Mesenchymal stem cell (in vitro differentiated cells and primary cell): ENCODE data around the gene CAPZB.
A peak's percentile ranks its signal among the peaks of the same experiment; 100 is the strongest.

Experiments used
- DNase-seq: peaks from one replicate; pipeline ENCODE4 v3.0.0-alpha.2; 2013
- H2AFZ ChIP-seq: one replicate; pipeline ENCODE4 v1.6.1; 2013; ENCODE audit warnings: low read depth, mild to moderate bottlenecking, control low read depth, inconsistent platforms, low read length, moderate library complexity
- H2AK5ac ChIP-seq: 2 replicates; pipeline ENCODE4 v1.6.1; 2013; ENCODE audit warnings: low read length, moderate library complexity, mild to moderate bottlenecking, inconsistent platforms; ENCODE audit not compliant: severe bottlenecking
- H2BK120ac ChIP-seq: one replicate; pipeline ENCODE4 v1.6.1; 2013; ENCODE audit warnings: low read depth, mild to moderate bottlenecking, inconsistent platforms, low read length, moderate library complexity
- H2BK12ac ChIP-seq, 2 experiments: one replicate each; pipeline ENCODE4 v1.6.1; 2013; ENCODE audit warnings: inconsistent platforms in 2 of 2, low read length in 2 of 2, mild to moderate bottlenecking in 2 of 2, moderate library complexity in 2 of 2, control low read depth in 1 of 2
- H2BK15ac ChIP-seq: one replicate; pipeline ENCODE4 v1.6.1; 2013; ENCODE audit warnings: mild to moderate bottlenecking, low read depth, inconsistent platforms; ENCODE audit not compliant: poor library complexity, severe bottlenecking
- H2BK5ac ChIP-seq: 2 replicates; pipeline ENCODE4 v1.6.1; 2013; ENCODE audit warnings: low read depth, mild to moderate bottlenecking, low read length, control low read depth, inconsistent platforms; ENCODE audit not compliant: poor library complexity, severe bottlenecking
- H3K14ac ChIP-seq, 2 experiments: one replicate each; pipeline ENCODE4 v1.6.1; 2013; ENCODE audit warnings: inconsistent platforms in 2 of 2, low read length in 2 of 2, control low read depth in 1 of 2, mild to moderate bottlenecking in 1 of 2, moderate library complexity in 1 of 2
- H3K18ac ChIP-seq, 2 experiments: one replicate each; pipeline ENCODE4 v1.6.1; 2013; ENCODE audit warnings: inconsistent platforms in 2 of 2, low read length in 2 of 2, control low read depth in 1 of 2, low read depth in 1 of 2, mild to moderate bottlenecking in 1 of 2
- H3K23ac ChIP-seq, 2 experiments: one replicate each; pipeline ENCODE4 v1.6.1; 2013; ENCODE audit warnings: inconsistent platforms in 2 of 2, low read length in 2 of 2, mild to moderate bottlenecking in 2 of 2, moderate library complexity in 2 of 2, control low read depth in 1 of 2
- H3K27ac ChIP-seq: 2 replicates; pipeline ENCODE4 v1.5.1; 2013; ENCODE audit warnings: mild to moderate bottlenecking, moderate library complexity, low read length, control low read depth, inconsistent platforms; ENCODE audit not compliant: poor library complexity, severe bottlenecking
- H3K27me3 ChIP-seq, 2 experiments: 2 replicates each; pipeline versions ENCODE4 v1.6.1 to v1.7.0; 2013; ENCODE audit warnings: low read length in 2 of 2, mild to moderate bottlenecking in 2 of 2, moderate library complexity in 2 of 2, control low read depth in 1 of 2, inconsistent platforms in 1 of 2; ENCODE audit not compliant: control insufficient read depth in 1 of 2, insufficient read depth in 1 of 2
- H3K36me3 ChIP-seq, 2 experiments: 2 replicates each; pipeline versions ENCODE4 v1.6.1 to v1.7.0; 2013; ENCODE audit warnings: low read length in 2 of 2, control low read depth in 1 of 2, inconsistent platforms in 1 of 2, low read depth in 1 of 2, mild to moderate bottlenecking in 1 of 2; ENCODE audit not compliant: insufficient read depth in 2 of 2, control insufficient read depth in 1 of 2
- H3K4ac ChIP-seq, 2 experiments: one replicate each; pipeline ENCODE4 v1.6.1; 2013; ENCODE audit warnings: inconsistent platforms in 2 of 2, low read length in 2 of 2, mild to moderate bottlenecking in 2 of 2, moderate library complexity in 2 of 2, control low read depth in 1 of 2, low read depth in 1 of 2
- H3K4me1 ChIP-seq: 2 replicates; pipeline ENCODE4 v1.6.1; 2013; ENCODE audit warnings: low read depth, low read length, control low read depth; ENCODE audit not compliant: control insufficient read depth, insufficient read depth
- H3K4me2 ChIP-seq: 2 replicates; pipeline ENCODE4 v1.6.1; 2013; ENCODE audit warnings: low read length, mild to moderate bottlenecking, inconsistent platforms; ENCODE audit not compliant: poor library complexity, severe bottlenecking
- H3K4me3 ChIP-seq, 2 experiments: 2 replicates each; pipeline versions ENCODE4 v1.5.1 to v1.7.0; 2013; ENCODE audit warnings: low read length in 2 of 2, mild to moderate bottlenecking in 2 of 2, control low read depth in 1 of 2, low read depth in 1 of 2; ENCODE audit not compliant: insufficient read depth in 1 of 2
- H3K79me1 ChIP-seq: replicated peaks from 2 replicates; pipeline ENCODE4 v1.6.1; 2013; ENCODE audit warnings: mild to moderate bottlenecking, control low read depth, low read length, inconsistent platforms; ENCODE audit not compliant: poor library complexity, severe bottlenecking
- H3K9ac ChIP-seq: 2 replicates; pipeline ENCODE4 v1.7.0; 2013; ENCODE audit warnings: mild to moderate bottlenecking, low read length, moderate library complexity
- H3K9me3 ChIP-seq: 2 replicates; pipeline ENCODE4 v1.7.0; 2013; ENCODE audit warnings: mild to moderate bottlenecking, low read length; ENCODE audit not compliant: control insufficient read depth
- H4K8ac ChIP-seq: one replicate; pipeline ENCODE4 v1.6.1; 2013; ENCODE audit warnings: inconsistent platforms, mild to moderate bottlenecking, low read length, moderate library complexity
- H4K91ac ChIP-seq: one replicate; pipeline ENCODE4 v1.6.1; 2013; ENCODE audit warnings: mild to moderate bottlenecking, low read length, inconsistent platforms
- WGBS: methylation state at CpG from one replicate; pipeline ENCODE4 v1.1.7; 2013; ENCODE audit warnings: mixed read lengths; 5-methylcytosine and 5-hydroxymethylcytosine counted together

Gene CAPZB

DNA sequence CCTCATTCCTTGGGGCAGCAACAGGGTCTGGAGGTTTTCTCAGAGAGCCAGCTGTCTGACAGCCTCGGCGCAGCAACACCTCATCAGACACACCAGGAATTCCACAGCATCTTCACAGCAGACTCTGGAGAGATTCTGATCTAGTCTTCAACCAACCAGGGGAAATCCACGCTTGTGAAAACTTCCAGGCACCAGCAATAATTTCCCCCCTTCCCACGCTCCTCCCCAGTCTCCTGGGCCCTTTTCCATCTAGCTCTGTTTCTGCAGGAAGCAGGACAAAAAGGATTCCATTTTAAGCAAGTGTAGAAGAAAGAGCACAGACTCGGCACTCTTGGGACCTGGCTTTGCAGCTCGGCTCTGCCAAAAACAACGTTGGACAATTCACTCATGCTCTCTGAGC is 44.3 kb upstream of the CAPZB start:
- no peak overlapping the region for H4K8ac ChIP-seq
- no peak overlapping the region for H2AK5ac ChIP-seq
- no peak overlapping the region for H3K23ac ChIP-seq
- H2BK5ac ChIP-seq, result no peak overlapping the region
- H3K36me3 ChIP-seq, result no peaks in the 10 kb centered on the region
- H2AFZ ChIP-seq, result peak overlapping the region; percentile 51
- peaks cover 7% of the 10 kb centered on the region for H3K9me3 ChIP-seq
- peak; percentile 12 for DNase-seq
- no peak overlapping the region for H4K91ac ChIP-seq
- H2BK120ac ChIP-seq, result no peak overlapping the region
- H3K18ac ChIP-seq, result no peak overlapping the region
- no peaks in the 10 kb centered on the region for H3K4me1 ChIP-seq
- H3K9ac ChIP-seq, result no peak overlapping the region
- H2BK15ac ChIP-seq, result no peak overlapping the region
- no peaks in the 10 kb centered on the region for H3K27me3 ChIP-seq
- no peak overlapping the region for H2BK12ac ChIP-seq
- no peak overlapping the region for H3K14ac ChIP-seq
- H3K4me3 ChIP-seq, result no peak overlapping the region
- 30% methylated on average over 7 of the region's 7 CpGs for WGBS
- no peak overlapping the region for H3K4me2 ChIP-seq
- H3K79me1 ChIP-seq, result no peaks in the 10 kb centered on the region
- no peak overlapping the region for H3K4ac ChIP-seq
- no peak overlapping the region for H3K27ac ChIP-seq

DNA sequence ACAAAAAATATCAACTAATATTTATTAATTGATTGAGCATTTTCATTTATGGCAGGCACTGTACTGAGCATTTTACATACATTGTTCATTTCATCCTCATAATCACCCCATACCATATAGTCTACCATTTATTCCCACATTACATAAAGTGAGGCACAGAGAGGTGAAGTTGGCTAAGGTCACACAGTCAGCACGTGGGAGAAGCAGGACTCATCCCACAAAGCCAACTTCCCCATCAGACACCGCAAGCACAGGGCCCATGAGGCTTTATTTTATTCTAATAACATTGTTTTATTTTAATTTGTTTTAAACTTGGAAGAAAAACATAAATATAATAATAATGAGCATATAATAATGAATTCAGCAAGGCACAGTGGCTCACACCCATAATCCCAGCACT is 43.1 kb upstream of the CAPZB start:
- no peak overlapping the region for H3K23ac ChIP-seq
- H2AK5ac ChIP-seq, result no peak overlapping the region
- H2BK12ac ChIP-seq, result no peak overlapping the region
- H2BK120ac ChIP-seq, result no peak overlapping the region
- H3K4me3 ChIP-seq, result no peak overlapping the region
- DNase-seq, result no peak
- no peak overlapping the region for H3K18ac ChIP-seq
- H2BK15ac ChIP-seq, result no peak overlapping the region
- H3K4me2 ChIP-seq, result no peak overlapping the region
- no peaks in the 10 kb centered on the region for H3K36me3 ChIP-seq
- H3K27me3 ChIP-seq, result no peaks in the 10 kb centered on the region
- no peak overlapping the region for H3K27ac ChIP-seq
- H2AFZ ChIP-seq, result no peak overlapping the region
- WGBS, result 100% methylated on average over 1 of the region's 2 CpGs
- H3K4me1 ChIP-seq, result no peaks in the 10 kb centered on the region
- H3K14ac ChIP-seq, result no peak overlapping the region
- H4K8ac ChIP-seq, result no peak overlapping the region
- peaks cover 7% of the 10 kb centered on the region for H3K9me3 ChIP-seq
- H3K79me1 ChIP-seq, result no peaks in the 10 kb centered on the region
- H3K4ac ChIP-seq, result no peak overlapping the region
- H3K9ac ChIP-seq, result no peak overlapping the region
- no peak overlapping the region for H4K91ac ChIP-seq
- H2BK5ac ChIP-seq, result no peak overlapping the region

DNA sequence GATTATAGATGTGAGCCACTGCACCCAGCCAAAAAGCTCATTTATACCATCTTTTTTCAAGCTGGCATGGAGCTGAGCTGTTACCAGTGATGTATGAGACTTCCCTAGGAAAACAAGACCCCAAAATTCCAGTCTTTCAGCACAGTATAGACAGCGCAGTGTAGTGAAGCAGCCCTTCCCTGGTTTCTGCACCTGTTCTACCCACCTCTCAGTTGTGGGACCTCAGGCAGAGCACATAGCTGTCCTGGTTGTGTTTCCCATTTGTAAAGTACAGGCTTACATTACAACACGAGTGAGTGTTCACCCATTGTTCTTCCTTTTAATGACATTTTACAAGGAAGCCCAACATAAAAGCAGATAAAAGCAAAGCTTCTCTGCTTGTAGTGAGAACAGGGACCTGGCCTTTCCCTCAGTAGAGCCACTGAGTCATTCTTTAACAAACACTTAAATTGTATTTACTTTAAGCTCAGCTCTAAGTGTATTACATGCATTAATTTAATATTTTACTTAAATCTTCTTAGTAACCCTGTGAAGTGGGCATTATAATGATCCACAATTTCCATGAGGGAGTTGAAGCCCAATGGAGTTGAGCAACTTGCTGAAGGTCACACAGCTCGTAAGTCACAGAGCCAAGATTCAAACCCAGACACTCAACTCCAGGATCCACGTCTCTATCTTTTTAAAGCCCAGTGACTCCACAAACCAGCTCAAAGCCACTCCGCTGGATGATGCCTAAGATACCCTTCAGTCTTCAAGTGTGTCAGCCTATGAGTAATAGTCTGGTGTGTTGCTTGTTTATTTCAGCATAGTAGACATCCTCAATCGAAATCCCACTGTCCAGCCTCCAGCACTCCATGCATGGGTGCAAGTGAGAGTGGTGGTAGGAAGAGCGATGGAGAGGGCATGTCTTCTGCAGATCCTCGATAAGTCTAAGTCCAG is 40.5 kb upstream of the CAPZB start:
- H3K27me3 ChIP-seq, result no peaks in the 10 kb centered on the region
- H3K4me1 ChIP-seq, result no peaks in the 10 kb centered on the region
- no peak overlapping the region for H3K27ac ChIP-seq
- no peak overlapping the region for H4K8ac ChIP-seq
- peaks cover under 1% of the 10 kb centered on the region for H3K9me3 ChIP-seq
- no peak overlapping the region for H3K18ac ChIP-seq
- H3K4me3 ChIP-seq, result no peak overlapping the region
- H2BK120ac ChIP-seq, result no peak overlapping the region
- H2AK5ac ChIP-seq, result no peak overlapping the region
- WGBS, result 79% methylated on average over 6 of the region's 8 CpGs
- H3K4ac ChIP-seq, result no peak overlapping the region
- no peak overlapping the region for H3K23ac ChIP-seq
- DNase-seq, result peak; percentile 30
- H3K79me1 ChIP-seq, result no peaks in the 10 kb centered on the region
- no peak overlapping the region for H4K91ac ChIP-seq
- no peak overlapping the region for H2AFZ ChIP-seq
- no peak overlapping the region for H3K9ac ChIP-seq
- no peak overlapping the region for H3K4me2 ChIP-seq
- no peak overlapping the region for H2BK12ac ChIP-seq
- no peak overlapping the region for H2BK5ac ChIP-seq
- no peak overlapping the region for H3K14ac ChIP-seq
- no peak overlapping the region for H2BK15ac ChIP-seq
- no peaks in the 10 kb centered on the region for H3K36me3 ChIP-seq

DNA sequence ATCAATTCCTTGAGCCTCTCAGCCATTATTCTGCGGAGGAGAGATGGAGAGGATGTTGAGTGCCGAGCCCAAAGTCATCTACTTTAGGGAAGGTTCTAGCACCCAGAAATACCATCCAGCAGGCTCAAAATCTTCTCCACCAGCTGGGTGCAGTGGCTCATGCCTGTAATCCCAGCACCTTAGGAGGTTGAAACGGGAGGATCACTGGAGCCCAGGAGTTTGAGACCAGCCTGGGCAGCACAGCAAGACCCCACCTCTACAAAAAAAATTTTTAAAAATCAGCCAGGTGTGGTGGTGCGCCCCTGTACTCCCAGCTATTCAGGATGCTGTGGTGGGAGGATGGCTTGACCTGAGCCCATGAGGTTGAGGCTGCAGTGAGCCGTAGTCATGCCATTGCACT is 39.5 kb upstream of the CAPZB start:
- H3K79me1 ChIP-seq, result no peaks in the 10 kb centered on the region
- H4K91ac ChIP-seq, result no peak overlapping the region
- H3K36me3 ChIP-seq, result no peaks in the 10 kb centered on the region
- H3K4me2 ChIP-seq, result no peak overlapping the region
- DNase-seq, result no peak
- H2AK5ac ChIP-seq, result no peak overlapping the region
- H3K9me3 ChIP-seq, result no peaks in the 10 kb centered on the region
- H3K4ac ChIP-seq, result no peak overlapping the region
- no peak overlapping the region for H2BK5ac ChIP-seq
- no peak overlapping the region for H3K27ac ChIP-seq
- H3K4me3 ChIP-seq, result no peak overlapping the region
- no peak overlapping the region for H3K18ac ChIP-seq
- H3K23ac ChIP-seq, result no peak overlapping the region
- 91% methylated on average over 4 of the region's 5 CpGs for WGBS
- no peak overlapping the region for H3K9ac ChIP-seq
- H2BK120ac ChIP-seq, result no peak overlapping the region
- H2BK15ac ChIP-seq, result no peak overlapping the region
- H2AFZ ChIP-seq, result no peak overlapping the region
- no peaks in the 10 kb centered on the region for H3K27me3 ChIP-seq
- H2BK12ac ChIP-seq, result no peak overlapping the region
- no peak overlapping the region for H3K14ac ChIP-seq
- H4K8ac ChIP-seq, result no peak overlapping the region
- H3K4me1 ChIP-seq, result no peaks in the 10 kb centered on the region
